ENCODE data around the gene GREM2.

GRCh38 chr1:240527086-240527485, 84.9 kb downstream of the GREM2 start:
- TF ChIP-seq EP300 (IDR thresholded peaks at IDR 0.05), result no peak
- TF ChIP-seq CTCF (IDR thresholded peaks at IDR 0.05), result no peak
- TF ChIP-seq POLR2AphosphoS5 (IDR thresholded peaks at IDR 0.05), result no peak

Measured in esophagus muscularis mucosa (tissue), 4 donors.